ENCODE results near the gene DIAPH1.
A peak's percentile ranks its signal among the peaks of the same experiment; 100 is the strongest.
"Not testable (repeated sequence)": the region's sequence is repeated elsewhere in the genome, so short reads cannot be mapped to it uniquely, and the experiment has no call there.

The DIAPH1 gene

GRCh38 chr5:141609921-141610320 lies 8.9 kb downstream of the DIAPH1 start:
- H3K4me1 ChIP-seq (ENCODE audit: control insufficient read depth, insufficient read depth, low read length, poor library complexity, severe bottlenecking); H3K9me3 ChIP-seq (ENCODE audit: control insufficient read depth, low read length); H3K4me3 ChIP-seq (ENCODE audit: extremely low read depth, insufficient read depth, low read length, poor library complexity, severe bottlenecking); H3K27ac ChIP-seq (ENCODE audit: low read depth, low read length, severe bottlenecking): not testable (repeated sequence)
- 93% methylated on average over 3 to 6 of the region's 7 CpGs for whole genome bisulfite sequencing, 2 experiments (ENCODE audit: insufficient coverage in 2 of 2)
- peaks cover 16% of the 10 kb centered on the region for H3K36me3 ChIP-seq (ENCODE audit: control insufficient read depth, insufficient read depth, low read length)

- WGBS, 2 experiments (ENCODE audit: insufficient coverage in 2 of 2), result 100% methylated on average over 2 of the region's 3 CpGs; no CpG with 5 or more reads in 1 of the 2 experiments
- Histone ChIP-seq H3K36me3 (ENCODE audit: control insufficient read depth, insufficient read depth, low read length) (peaks cover 16% of the 10 kb centered on the region), H3K4me1 (ENCODE audit: control insufficient read depth, insufficient read depth, low read length, poor library complexity, severe bottlenecking) (peaks cover 4% of the 10 kb centered on the region), H3K27ac (ENCODE audit: low read depth, low read length, severe bottlenecking) (no peak overlapping the region), H3K9me3 (ENCODE audit: control insufficient read depth, low read length) (no peaks in the 10 kb centered on the region), H3K4me3 (ENCODE audit: extremely low read depth, insufficient read depth, low read length, poor library complexity, severe bottlenecking) (no peak overlapping the region)
Observed at GRCh38 chr5:141609044-141609443, 9.8 kb downstream of the DIAPH1 start.

GRCh38 chr5:141608557-141608956 lies 10.2 kb downstream of the DIAPH1 start:
- peaks cover 9% of the 10 kb centered on the region for H3K4me1 ChIP-seq (ENCODE audit: control insufficient read depth, insufficient read depth, low read length, poor library complexity, severe bottlenecking)
- WGBS, 2 experiments (ENCODE audit: insufficient coverage in 2 of 2), result no CpG with 5 or more reads among the region's 1 CpG
- no peak overlapping the region for H3K4me3 ChIP-seq (ENCODE audit: extremely low read depth, insufficient read depth, low read length, poor library complexity, severe bottlenecking)
- H3K27ac ChIP-seq (ENCODE audit: low read depth, low read length, severe bottlenecking), result no peak overlapping the region
- no peaks in the 10 kb centered on the region for H3K9me3 ChIP-seq (ENCODE audit: control insufficient read depth, low read length)
- peaks cover 16% of the 10 kb centered on the region for H3K36me3 ChIP-seq (ENCODE audit: control insufficient read depth, insufficient read depth, low read length)

GRCh38 chr5:141608046-141608445 lies 10.8 kb downstream of the DIAPH1 start:
- H3K27ac ChIP-seq (ENCODE audit: low read depth, low read length, severe bottlenecking), result no peak overlapping the region
- peaks cover 9% of the 10 kb centered on the region for H3K4me1 ChIP-seq (ENCODE audit: control insufficient read depth, insufficient read depth, low read length, poor library complexity, severe bottlenecking)
- 83 to 100% methylated on average over 1 of the region's 2 CpGs for WGBS, 2 experiments (ENCODE audit: insufficient coverage in 2 of 2)
- no peak overlapping the region for H3K4me3 ChIP-seq (ENCODE audit: extremely low read depth, insufficient read depth, low read length, poor library complexity, severe bottlenecking)
- peaks cover 15% of the 10 kb centered on the region for H3K36me3 ChIP-seq (ENCODE audit: control insufficient read depth, insufficient read depth, low read length)
- no peaks in the 10 kb centered on the region for H3K9me3 ChIP-seq (ENCODE audit: control insufficient read depth, low read length)

GRCh38 chr5:141605523-141606277 lies 13.1 kb downstream of the DIAPH1 start:
- 83 to 90% methylated on average over 5 to 6 of the region's 6 CpGs for WGBS, 2 experiments (ENCODE audit: insufficient coverage in 2 of 2)
- no peak overlapping the region for H3K4me3 ChIP-seq (ENCODE audit: extremely low read depth, insufficient read depth, low read length, poor library complexity, severe bottlenecking)
- H3K27ac ChIP-seq (ENCODE audit: low read depth, low read length, severe bottlenecking), result no peak overlapping the region
- peaks cover 9% of the 10 kb centered on the region for H3K4me1 ChIP-seq (ENCODE audit: control insufficient read depth, insufficient read depth, low read length, poor library complexity, severe bottlenecking)
- H3K36me3 ChIP-seq (ENCODE audit: control insufficient read depth, insufficient read depth, low read length), result no peaks in the 10 kb centered on the region
- H3K9me3 ChIP-seq (ENCODE audit: control insufficient read depth, low read length), result no peaks in the 10 kb centered on the region

GRCh38 chr5:141603923-141604717 lies 14.7 kb downstream of the DIAPH1 start:
- H3K9me3 ChIP-seq (ENCODE audit: control insufficient read depth, low read length), result no peaks in the 10 kb centered on the region
- no peak overlapping the region for H3K4me3 ChIP-seq (ENCODE audit: extremely low read depth, insufficient read depth, low read length, poor library complexity, severe bottlenecking)
- WGBS, 2 experiments (ENCODE audit: insufficient coverage in 2 of 2), result 91 to 95% methylated on average over 3 to 6 of the region's 6 CpGs
- H3K4me1 ChIP-seq (ENCODE audit: control insufficient read depth, insufficient read depth, low read length, poor library complexity, severe bottlenecking), result peaks cover 9% of the 10 kb centered on the region
- H3K36me3 ChIP-seq (ENCODE audit: control insufficient read depth, insufficient read depth, low read length), result no peaks in the 10 kb centered on the region
- peak overlapping the region; percentile 60 for H3K27ac ChIP-seq (ENCODE audit: low read depth, low read length, severe bottlenecking)

GRCh38 chr5:141602606-141603005 lies 16.2 kb downstream of the DIAPH1 start:
- Histone ChIP-seq H3K9me3 (ENCODE audit: control insufficient read depth, low read length) (no peaks in the 10 kb centered on the region), H3K36me3 (ENCODE audit: control insufficient read depth, insufficient read depth, low read length) (no peaks in the 10 kb centered on the region), H3K4me1 (ENCODE audit: control insufficient read depth, insufficient read depth, low read length, poor library complexity, severe bottlenecking) (peaks cover 9% of the 10 kb centered on the region), H3K27ac (ENCODE audit: low read depth, low read length, severe bottlenecking) (no peak overlapping the region), H3K4me3 (ENCODE audit: extremely low read depth, insufficient read depth, low read length, poor library complexity, severe bottlenecking) (no peak overlapping the region)
- no CpG with 5 or more reads among the region's 1 CpG for WGBS, 2 experiments (ENCODE audit: insufficient coverage in 2 of 2)

GRCh38 chr5:141598391-141599345 lies 20.1 kb downstream of the DIAPH1 start:
- Histone ChIP-seq H3K9me3 (ENCODE audit: control insufficient read depth, low read length) (no peaks in the 10 kb centered on the region), H3K4me1 (ENCODE audit: control insufficient read depth, insufficient read depth, low read length, poor library complexity, severe bottlenecking) (peaks cover 1% of the 10 kb centered on the region), H3K36me3 (ENCODE audit: control insufficient read depth, insufficient read depth, low read length) (peaks cover 4% of the 10 kb centered on the region), H3K4me3 (ENCODE audit: extremely low read depth, insufficient read depth, low read length, poor library complexity, severe bottlenecking) (no peak overlapping the region), H3K27ac (ENCODE audit: low read depth, low read length, severe bottlenecking) (no peak overlapping the region)
- WGBS, 2 experiments (ENCODE audit: insufficient coverage in 2 of 2), result 100% methylated on average over 1 of the region's 3 CpGs; no CpG with 5 or more reads in 1 of the 2 experiments

- Histone ChIP-seq H3K36me3 (ENCODE audit: control insufficient read depth, insufficient read depth, low read length) (peaks cover 4% of the 10 kb centered on the region), H3K27ac (ENCODE audit: low read depth, low read length, severe bottlenecking) (no peak overlapping the region), H3K4me3 (ENCODE audit: extremely low read depth, insufficient read depth, low read length, poor library complexity, severe bottlenecking) (no peak overlapping the region), H3K4me1 (ENCODE audit: control insufficient read depth, insufficient read depth, low read length, poor library complexity, severe bottlenecking) (no peaks in the 10 kb centered on the region), H3K9me3 (ENCODE audit: control insufficient read depth, low read length) (no peaks in the 10 kb centered on the region)
- 95 to 100% methylated on average over 2 of the region's 2 CpGs for WGBS, 2 experiments (ENCODE audit: insufficient coverage in 2 of 2)
Observed at GRCh38 chr5:141597814-141598213, 21.0 kb downstream of the DIAPH1 start.

GRCh38 chr5:141597394-141597793 lies 21.4 kb downstream of the DIAPH1 start:
- H3K27ac ChIP-seq (ENCODE audit: low read depth, low read length, severe bottlenecking), result no peak overlapping the region
- no peak overlapping the region for H3K4me3 ChIP-seq (ENCODE audit: extremely low read depth, insufficient read depth, low read length, poor library complexity, severe bottlenecking)
- no peaks in the 10 kb centered on the region for H3K4me1 ChIP-seq (ENCODE audit: control insufficient read depth, insufficient read depth, low read length, poor library complexity, severe bottlenecking)
- no peaks in the 10 kb centered on the region for H3K9me3 ChIP-seq (ENCODE audit: control insufficient read depth, low read length)
- WGBS, 2 experiments (ENCODE audit: insufficient coverage in 2 of 2), result 94 to 100% methylated on average over 1 to 2 of the region's 2 CpGs
- peaks cover 4% of the 10 kb centered on the region for H3K36me3 ChIP-seq (ENCODE audit: control insufficient read depth, insufficient read depth, low read length)

All from mesodermal cell (in vitro differentiated cells).